DMS 273 treated with DMSO at 0.1 percent for 48 hours (cell line): ENCODE measurements around the gene CHD9.
A peak's percentile ranks its signal among the peaks of the same experiment; 100 is the strongest.

Experiments
- DNase-seq: peaks from one replicate; lab custom pipeline; 2025; lab: John Stamatoyannopoulos, UW

Gene CHD9

GRCh38 chr16:53094013-53094630 lies 39.3 kb downstream of the CHD9 start:
- no peak for DNase-seq

GRCh38 chr16:53097190-53097589 lies 42.4 kb downstream of the CHD9 start:
- DNase-seq = no peak

- peak; percentile 78 for DNase-seq
Observed at GRCh38 chr16:53098526-53099317, 43.9 kb downstream of the CHD9 start.

- peak; percentile 91 for DNase-seq
Observed at GRCh38 chr16:53099318-53100130, 44.7 kb downstream of the CHD9 start.

GRCh38 chr16:53100131-53100748 lies 45.4 kb downstream of the CHD9 start:
- no peak for DNase-seq

- no peak for DNase-seq
Observed at GRCh38 chr16:53100889-53101288, 46.1 kb downstream of the CHD9 start.

GRCh38 chr16:53103811-53104210 lies 49.0 kb downstream of the CHD9 start:
- DNase-seq = no peak

GRCh38 chr16:53105565-53105964 lies 50.8 kb downstream of the CHD9 start:
- no peak for DNase-seq

- DNase-seq = no peak
Observed at GRCh38 chr16:53111078-53111791, 56.4 kb downstream of the CHD9 start.

- DNase-seq = no peak
Observed at GRCh38 chr16:53112015-53112414, 57.2 kb downstream of the CHD9 start.

GRCh38 chr16:53115047-53115446 lies 60.3 kb downstream of the CHD9 start:
- no peak for DNase-seq

- no peak for DNase-seq
Observed at GRCh38 chr16:53115773-53116172, 61.0 kb downstream of the CHD9 start.

- no peak for DNase-seq
Observed at GRCh38 chr16:53121043-53121620, 66.3 kb downstream of the CHD9 start.

GRCh38 chr16:53121661-53122060 lies 66.9 kb downstream of the CHD9 start:
- no peak for DNase-seq

GRCh38 chr16:53123747-53124146 lies 69.0 kb downstream of the CHD9 start:
- DNase-seq = no peak

- DNase-seq = no peak
Observed at GRCh38 chr16:53126390-53126789, 71.6 kb downstream of the CHD9 start.

GRCh38 chr16:53129281-53130158 lies 74.7 kb downstream of the CHD9 start:
- no peak for DNase-seq

GRCh38 chr16:53130159-53131049 lies 75.6 kb downstream of the CHD9 start:
- DNase-seq = peak; percentile 85

GRCh38 chr16:53131050-53131362 lies 76.2 kb downstream of the CHD9 start:
- DNase-seq = no peak
